Right lobe of liver (tissue), 6 donors: ENCODE measurements around the gene METTL27. TPM values are rescaled to one million over a fixed set of nuclear protein-coding genes. Genes with fewer than 3 reads are reported as not detected.
"Not testable (repeated sequence)": the region's sequence is repeated elsewhere in the genome, so short reads cannot be mapped to it uniquely, and the experiment has no call there.

Experiments
- ATAC-seq, 4 donors: fragments of 200-7000 bp; cut with Tn5 transposase; one replicate each; pipeline ENCODE4 v1.9.1; 2020; ENCODE audit warnings: mild to moderate bottlenecking in 4 of 4, moderate library complexity in 4 of 4
- DNase-seq, 3 donors: peaks; one replicate each; pipeline ENCODE4 v3.0.0-alpha.2; 2020
- H3K27ac ChIP-seq, 3 donors: fragments of 200-600 bp; one replicate each; pipeline ENCODE4 v1.8.0; 2022
- H3K27me3 ChIP-seq, 2 donors: fragments of 200-600 bp; one replicate each; pipeline ENCODE4 v1.8.0; 2022
- H3K36me3 ChIP-seq, 4 donors: fragments of 200-600 bp; sonication (generic) in 1 of 4; one replicate each; pipeline versions ENCODE4 v1.5.1 to v1.8.0; 2017 to 2022; ENCODE audit warnings: control low read depth in 1 of 4
- H3K4me1 ChIP-seq, 4 donors: fragments of 200-600 bp; sonication (generic) in 1 of 4; one replicate each; pipeline versions ENCODE4 v1.5.1 to v1.8.0; 2017 to 2022; ENCODE audit warnings: control low read depth in 1 of 4
- H3K4me3 ChIP-seq, 3 donors: fragments of 200-600 bp; one replicate each; pipeline ENCODE4 v1.8.0; 2022
- H3K9me3 ChIP-seq, 4 donors: fragments of 200-600 bp; sonication (generic) in 1 of 4; one replicate each; pipeline versions ENCODE4 v1.5.1 to v1.8.0; 2017 to 2022; ENCODE audit warnings: control low read depth in 1 of 4
- POLR2A ChIP-seq: fragments of 450-650 bp; IDR thresholded peaks from one replicate; pipeline ENCODE4 v1.6.1; 2017; ENCODE audit warnings: antibody characterized with exemption, mild to moderate bottlenecking
- WGBS: methylation state at CpG from one replicate; pipeline ENCODE4 v1.1.6; 2018; ENCODE audit warnings: low coverage, low lambda C conversion rate; ENCODE audit not compliant: insufficient coverage; ENCODE audit errors: missing lambda C conversion rate; 5-methylcytosine and 5-hydroxymethylcytosine counted together
- intact Hi-C, 2 donors: fragments of 100-400 bp; cut with DNase I; formaldehyde crosslinking; loops; one replicate each; pipeline versions ENCODE4 v1.11.2 to v1.14.1; 2022
- total RNA-seq, 6 experiments: library from RNA; depleted of rRNA in 2 of 6; stranded (reverse); fragments of >200 nt in 2 of 6; fragmentation: NEBNext Ultra II Directional in 3 of 6; extraction: Animal tissue kit (Norgen Biotek cat#: 25700) in 3 of 6; gene quantifications; one replicate each; pipeline versions ENCODE4 v1.1.0 to v1.2.4, GENCODE V29; 2016 to 2023
- TF ChIP-seq, protein P1 (sequence below), 4 donors: fragments of 200-600 bp in 3 of 4; fragments of 450-650 bp in 1 of 4; IDR thresholded peaks; one replicate each; pipeline versions ENCODE4 v1.5.1 to v1.8.0; 2016 to 2022; ENCODE audit warnings: antibody characterized with exemption in 4 of 4, mild to moderate bottlenecking in 2 of 4
- donor health status: DM: no; HTN: yes; CAD: no.
- donor health status: DM: no; HTN: no; CAD: no.
- donor health status: DM: no; HTN: no; CAD: no.
- donor health status: DM: no; HTN: yes; CAD: no.
- donor health status: DM: no; HTN: yes; CAD: no.

Gene METTL27
- total RNA-seq, 6 experiments from 2014 or later = 0.49 to 1.4 (median 1.0) TPM

DNA sequence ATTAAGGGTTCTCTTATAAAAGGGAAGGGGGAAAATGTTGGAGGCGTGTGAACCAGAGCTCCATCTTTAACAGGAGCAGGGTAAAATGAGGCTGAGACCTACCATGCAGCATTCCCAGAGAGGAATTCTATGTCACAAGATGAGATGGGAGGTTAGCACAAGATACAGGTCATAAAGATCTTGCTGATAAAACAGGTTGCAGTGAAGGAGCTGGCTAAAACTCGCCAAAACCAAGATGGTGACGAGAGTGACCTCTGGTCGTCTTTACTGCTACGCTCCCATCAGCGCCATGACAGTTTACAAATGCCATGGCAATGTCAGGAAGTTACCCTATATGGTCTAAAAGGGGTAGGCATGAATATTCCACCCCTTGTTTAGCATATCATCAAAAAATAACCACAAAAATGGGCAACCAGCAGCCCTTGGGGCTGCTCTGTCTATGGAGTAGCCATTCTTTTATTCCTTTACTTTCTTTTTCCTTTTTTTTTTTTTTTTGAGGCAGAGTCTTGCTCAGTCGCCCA is 51.1 kb downstream of the METTL27 start:
- WGBS = 95% methylated on average over 6 of the region's 7 CpGs
- H3K27ac ChIP-seq, intact Hi-C loops, H3K36me3 ChIP-seq, H3K4me1 ChIP-seq, DNase-seq, H3K9me3 ChIP-seq, H3K4me3 ChIP-seq, ATAC-seq, H3K27me3 ChIP-seq: not testable (repeated sequence)

GRCh38 chr7:73789051-73789450 is 53.3 kb downstream of the METTL27 start:
- no peaks in the 10 kb centered on the region for H3K27me3 ChIP-seq

GRCh38 chr7:73787786-73788048 is 54.6 kb downstream of the METTL27 start:
- DNase-seq, intact Hi-C loops, H3K36me3 ChIP-seq, H3K27me3 ChIP-seq, H3K9me3 ChIP-seq, ATAC-seq, H3K27ac ChIP-seq, H3K4me3 ChIP-seq, H3K4me1 ChIP-seq: not testable (repeated sequence)
- WGBS = 100% methylated on average over 1 of the region's 1 CpG

More at GRCh38 chr7:73789051-73789450, 53.3 kb downstream of the METTL27 start:
- H3K36me3 ChIP-seq = no peaks in the 10 kb centered on the region
- intact Hi-C loops = no loop called here
- H3K4me3 ChIP-seq = no peak overlapping the region
- DNase-seq (no peak), ATAC-seq (no peak)
- peaks cover 0 to 3% (median 0%) of the 10 kb centered on the region in 4 donors for H3K4me1 ChIP-seq
- no peaks in the 10 kb centered on the region for H3K9me3 ChIP-seq
- no peak overlapping the region for H3K27ac ChIP-seq
- 85% methylated on average over 4 of the region's 4 CpGs for WGBS
- TF ChIP-seq, protein P1, sequence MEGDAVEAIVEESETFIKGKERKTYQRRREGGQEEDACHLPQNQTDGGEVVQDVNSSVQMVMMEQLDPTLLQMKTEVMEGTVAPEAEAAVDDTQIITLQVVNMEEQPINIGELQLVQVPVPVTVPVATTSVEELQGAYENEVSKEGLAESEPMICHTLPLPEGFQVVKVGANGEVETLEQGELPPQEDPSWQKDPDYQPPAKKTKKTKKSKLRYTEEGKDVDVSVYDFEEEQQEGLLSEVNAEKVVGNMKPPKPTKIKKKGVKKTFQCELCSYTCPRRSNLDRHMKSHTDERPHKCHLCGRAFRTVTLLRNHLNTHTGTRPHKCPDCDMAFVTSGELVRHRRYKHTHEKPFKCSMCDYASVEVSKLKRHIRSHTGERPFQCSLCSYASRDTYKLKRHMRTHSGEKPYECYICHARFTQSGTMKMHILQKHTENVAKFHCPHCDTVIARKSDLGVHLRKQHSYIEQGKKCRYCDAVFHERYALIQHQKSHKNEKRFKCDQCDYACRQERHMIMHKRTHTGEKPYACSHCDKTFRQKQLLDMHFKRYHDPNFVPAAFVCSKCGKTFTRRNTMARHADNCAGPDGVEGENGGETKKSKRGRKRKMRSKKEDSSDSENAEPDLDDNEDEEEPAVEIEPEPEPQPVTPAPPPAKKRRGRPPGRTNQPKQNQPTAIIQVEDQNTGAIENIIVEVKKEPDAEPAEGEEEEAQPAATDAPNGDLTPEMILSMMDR (IDR thresholded peaks at IDR 0.05) = no peak
- no peak for TF ChIP-seq POLR2A

- Histone ChIP-seq H3K4me3 (no peak overlapping the region), H3K4me1 (no peaks in the 10 kb centered on the region), H3K27me3 (no peaks in the 10 kb centered on the region), H3K36me3 (no peaks in the 10 kb centered on the region), H3K27ac (no peak overlapping the region), H3K9me3 (no peaks in the 10 kb centered on the region)
- no peak for ATAC-seq
- no peak for DNase-seq
- intact Hi-C loops = no loop called here
- 100% methylated on average over 1 of the region's 1 CpG for WGBS
- TF ChIP-seq POLR2A = no peak
- TF ChIP-seq, protein P1 (IDR thresholded peaks at IDR 0.05) = no peak
These were observed 55.7 kb downstream of the METTL27 start for GRCh38 chr7:73786588-73786987.

Other genes starting within 250 kb of the METTL27 start
- 100 to 1,000 TPM in 5 of 6 experiments, 10 to 100 TPM in 1; 53.5 to 552 (median 225) TPM for gene MLXIPL, start 218.0 kb downstream of the METTL27 start, total RNA-seq
- gene VPS37D, start 174.7 kb downstream of the METTL27 start, total RNA-seq = 1 to 10 TPM; 1.2 to 3.0 (median 2.2) TPM
- 1 to 10 TPM; 5.4 to 8.8 (median 7.0) TPM for gene DNAJC30, start 159.1 kb downstream of the METTL27 start, total RNA-seq
- 10 to 100 TPM; 24.1 to 35.0 (median 29.2) TPM for gene BUD23, start 158.9 kb downstream of the METTL27 start, total RNA-seq
- gene STX1A, start 122.8 kb downstream of the METTL27 start, total RNA-seq = 1 to 10 TPM; 1.4 to 2.8 (median 1.9) TPM
- 1 to 10 TPM; 5.6 to 8.4 (median 7.0) TPM for gene ABHD11, start 103.7 kb downstream of the METTL27 start, total RNA-seq
- 10 to 100 TPM; 16.1 to 37.3 (median 19.9) TPM for gene CLDN3, start 72.2 kb downstream of the METTL27 start, total RNA-seq
- gene CLDN4, start 11.5 kb downstream of the METTL27 start, total RNA-seq = 1 to 10 TPM in 5 of 6 experiments, under 1 TPM in 1; 0.56 to 3.9 (median 1.3) TPM
- not detected for gene TMEM270, start 18.6 kb upstream of the METTL27 start, total RNA-seq
- gene ELN, start 185.7 kb upstream of the METTL27 start, total RNA-seq = 10 to 100 TPM in 1 of 6 experiments, 1 to 10 TPM in 5; 3.0 to 11.7 (median 5.3) TPM
- gene LIMK1, start 241.3 kb upstream of the METTL27 start, total RNA-seq = 1 to 10 TPM; 3.1 to 9.9 (median 5.8) TPM